Ascending aorta (tissue), 2 donors: ENCODE results near the gene CSK. TPM values are rescaled to one million over a fixed set of nuclear protein-coding genes. Genes with fewer than 3 reads are reported as not detected.

Source experiments
- DNase-seq, 2 donors: peaks; one replicate each; pipeline ENCODE4 v3.0.0-alpha.2; 2019; ENCODE audit warnings: low spot score in 2 of 2
- H3K27ac ChIP-seq, 2 donors: fragments of 200-600 bp; sonication (generic); one replicate each; pipeline ENCODE4 v1.5.1; 2016 to 2017; ENCODE audit warnings: mild to moderate bottlenecking in 1 of 2
- H3K27me3 ChIP-seq: fragments of 200-600 bp; sonication (generic); one replicate; pipeline ENCODE4 v1.5.1; 2017
- H3K36me3 ChIP-seq, 2 donors: fragments of 200-600 bp; sonication (generic); one replicate each; pipeline ENCODE4 v1.5.1; 2016
- H3K4me1 ChIP-seq, 2 donors: fragments of 200-600 bp; sonication (generic); one replicate each; pipeline ENCODE4 v1.5.1; 2016 to 2017; ENCODE audit warnings: mild to moderate bottlenecking in 1 of 2
- H3K4me3 ChIP-seq, 2 donors: fragments of 200-600 bp; sonication (generic); one replicate each; pipeline ENCODE4 v1.5.1; 2016 to 2017; ENCODE audit warnings: mild to moderate bottlenecking in 1 of 2
- H3K9me3 ChIP-seq, 2 donors: fragments of 200-600 bp; sonication (generic); one replicate each; pipeline ENCODE4 v1.5.1; 2016
- intact Hi-C: fragments of 100-400 bp; cut with DNase I; formaldehyde crosslinking; loops from one replicate; pipeline ENCODE4 v1.15.1; 2023
- total RNA-seq: library from RNA; depleted of rRNA; stranded (reverse); fragments of >200 nt; gene quantifications from one replicate; pipeline ENCODE4 v1.1.0, GENCODE V29; 2016
- TF ChIP-seq, protein P1 (sequence below), 3 experiments: fragments of 200-600 bp in 2 of 3; fragments of 450-650 bp in 1 of 3; sonication (generic) in 2 of 3; IDR thresholded peaks; one replicate each; pipeline ENCODE4 v1.5.1; 2016 to 2019; ENCODE audit warnings: antibody characterized with exemption in 3 of 3, mild to moderate bottlenecking in 1 of 3, moderate library complexity in 1 of 3

Gene CSK
- total RNA-seq, 1 donor from 2014 or later, result 31.0 TPM

DNA sequence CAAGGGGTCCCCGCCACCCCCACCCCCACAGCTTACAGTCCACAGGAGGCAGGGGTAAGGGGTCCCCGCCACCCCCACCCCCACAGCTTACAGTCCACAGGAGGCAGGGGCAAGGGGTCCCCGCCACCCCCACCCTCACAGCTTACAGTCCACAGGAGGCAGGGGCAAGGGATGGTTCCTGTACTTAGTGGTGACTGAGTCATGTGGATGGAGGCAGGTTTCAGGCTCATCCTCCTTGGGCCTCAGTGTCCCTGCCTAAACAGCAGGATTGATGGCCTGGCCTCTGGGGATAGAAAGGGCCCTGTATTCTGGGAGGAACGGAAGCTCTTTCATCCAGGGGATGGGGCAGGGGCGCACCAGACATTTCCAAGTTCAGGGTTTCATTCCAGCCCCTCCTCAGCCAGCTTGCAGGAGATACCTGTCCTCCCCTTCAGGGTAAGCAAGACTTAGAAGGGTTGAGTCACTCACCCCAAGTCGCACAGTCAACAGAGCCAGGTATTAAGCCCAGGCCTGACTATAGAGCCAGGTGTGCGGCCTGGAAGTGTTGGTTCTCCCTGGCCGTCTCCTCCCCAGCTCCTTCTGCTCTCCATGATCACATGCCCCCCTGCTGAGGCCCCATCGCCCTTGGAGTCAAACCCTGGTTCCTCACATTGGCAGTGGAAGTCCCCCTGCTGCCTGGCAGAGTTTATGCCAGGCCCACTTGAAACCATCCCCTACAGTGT, 12.5 kb downstream of the CSK start:
- intact Hi-C loops, result no loop called here
- H3K27ac ChIP-seq, result no peak overlapping the region
- TF ChIP-seq, protein P1, sequence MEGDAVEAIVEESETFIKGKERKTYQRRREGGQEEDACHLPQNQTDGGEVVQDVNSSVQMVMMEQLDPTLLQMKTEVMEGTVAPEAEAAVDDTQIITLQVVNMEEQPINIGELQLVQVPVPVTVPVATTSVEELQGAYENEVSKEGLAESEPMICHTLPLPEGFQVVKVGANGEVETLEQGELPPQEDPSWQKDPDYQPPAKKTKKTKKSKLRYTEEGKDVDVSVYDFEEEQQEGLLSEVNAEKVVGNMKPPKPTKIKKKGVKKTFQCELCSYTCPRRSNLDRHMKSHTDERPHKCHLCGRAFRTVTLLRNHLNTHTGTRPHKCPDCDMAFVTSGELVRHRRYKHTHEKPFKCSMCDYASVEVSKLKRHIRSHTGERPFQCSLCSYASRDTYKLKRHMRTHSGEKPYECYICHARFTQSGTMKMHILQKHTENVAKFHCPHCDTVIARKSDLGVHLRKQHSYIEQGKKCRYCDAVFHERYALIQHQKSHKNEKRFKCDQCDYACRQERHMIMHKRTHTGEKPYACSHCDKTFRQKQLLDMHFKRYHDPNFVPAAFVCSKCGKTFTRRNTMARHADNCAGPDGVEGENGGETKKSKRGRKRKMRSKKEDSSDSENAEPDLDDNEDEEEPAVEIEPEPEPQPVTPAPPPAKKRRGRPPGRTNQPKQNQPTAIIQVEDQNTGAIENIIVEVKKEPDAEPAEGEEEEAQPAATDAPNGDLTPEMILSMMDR (IDR thresholded peaks at IDR 0.05), result no peak
- DNase-seq, result no peak
- H3K36me3 ChIP-seq, result peaks cover 8 to 14% of the 10 kb centered on the region in 2 donors
- no peak overlapping the region for H3K4me3 ChIP-seq
- no peaks in the 10 kb centered on the region for H3K27me3 ChIP-seq
- peaks cover 11 to 14% of the 10 kb centered on the region in 2 donors for H3K4me1 ChIP-seq
- H3K9me3 ChIP-seq, result no peaks in the 10 kb centered on the region

DNA sequence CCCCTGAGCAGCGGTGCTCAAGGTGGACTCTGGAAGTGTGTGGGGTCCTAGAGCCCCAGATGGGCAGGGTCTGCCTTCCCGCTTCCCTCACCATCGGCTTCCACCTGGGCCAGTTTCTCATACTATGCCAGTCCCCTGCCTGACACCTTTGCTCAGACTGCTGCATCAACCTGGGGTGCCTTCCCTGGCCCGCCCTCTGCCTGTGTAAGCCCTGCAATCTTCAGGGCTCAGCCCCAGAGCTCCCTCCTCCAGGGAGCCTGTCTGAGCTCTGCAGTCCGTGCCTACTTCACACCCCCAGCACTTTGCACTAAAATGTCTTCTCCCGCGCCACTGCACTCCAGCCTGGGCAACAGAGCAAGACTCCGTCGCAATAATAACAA, 13.1 kb downstream of the CSK start:
- Histone ChIP-seq H3K4me3 (no peak overlapping the region), H3K9me3 (no peaks in the 10 kb centered on the region), H3K36me3 (peaks cover 9 to 16% of the 10 kb centered on the region in 2 donors), H3K27ac (no peak overlapping the region), H3K27me3 (no peaks in the 10 kb centered on the region), H3K4me1 (peaks cover 6 to 8% of the 10 kb centered on the region in 2 donors)
- intact Hi-C loops, result no loop called here
- no peak for DNase-seq
- TF ChIP-seq, protein P1 (IDR thresholded peaks at IDR 0.05), result no peak

DNA sequence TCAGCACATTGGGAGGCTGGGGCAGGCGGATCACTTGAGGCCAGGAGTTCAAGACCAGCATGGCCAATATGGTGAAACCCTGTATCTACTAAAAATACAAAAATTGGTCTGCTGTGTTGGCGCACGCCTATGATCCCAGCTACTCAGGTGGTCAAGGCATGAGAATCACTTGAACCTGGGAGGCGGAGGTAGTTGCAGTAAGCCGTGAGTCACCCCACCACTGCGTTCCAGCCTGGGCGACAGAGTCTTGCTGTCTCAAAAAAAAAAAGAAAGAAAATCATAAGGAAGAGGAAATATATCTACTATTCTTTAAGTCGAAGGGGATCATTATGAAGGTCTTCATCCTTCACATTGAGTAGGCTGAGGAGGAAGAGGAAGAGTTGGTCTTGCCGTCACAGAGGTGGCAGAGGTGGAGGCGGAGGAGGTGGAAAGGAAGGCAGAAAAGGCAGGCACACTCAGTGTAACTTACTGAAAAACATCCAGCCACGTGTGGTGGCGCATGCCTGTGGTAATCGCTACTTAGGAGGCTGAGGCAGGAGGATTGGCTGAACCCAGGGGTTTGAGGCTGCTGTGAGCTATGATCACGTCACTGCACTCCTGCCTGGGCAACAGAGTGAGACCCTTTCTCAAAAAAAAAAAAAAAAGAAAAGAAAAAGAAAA, 14.2 kb downstream of the CSK start:
- intact Hi-C loops, result no loop called here

DNA sequence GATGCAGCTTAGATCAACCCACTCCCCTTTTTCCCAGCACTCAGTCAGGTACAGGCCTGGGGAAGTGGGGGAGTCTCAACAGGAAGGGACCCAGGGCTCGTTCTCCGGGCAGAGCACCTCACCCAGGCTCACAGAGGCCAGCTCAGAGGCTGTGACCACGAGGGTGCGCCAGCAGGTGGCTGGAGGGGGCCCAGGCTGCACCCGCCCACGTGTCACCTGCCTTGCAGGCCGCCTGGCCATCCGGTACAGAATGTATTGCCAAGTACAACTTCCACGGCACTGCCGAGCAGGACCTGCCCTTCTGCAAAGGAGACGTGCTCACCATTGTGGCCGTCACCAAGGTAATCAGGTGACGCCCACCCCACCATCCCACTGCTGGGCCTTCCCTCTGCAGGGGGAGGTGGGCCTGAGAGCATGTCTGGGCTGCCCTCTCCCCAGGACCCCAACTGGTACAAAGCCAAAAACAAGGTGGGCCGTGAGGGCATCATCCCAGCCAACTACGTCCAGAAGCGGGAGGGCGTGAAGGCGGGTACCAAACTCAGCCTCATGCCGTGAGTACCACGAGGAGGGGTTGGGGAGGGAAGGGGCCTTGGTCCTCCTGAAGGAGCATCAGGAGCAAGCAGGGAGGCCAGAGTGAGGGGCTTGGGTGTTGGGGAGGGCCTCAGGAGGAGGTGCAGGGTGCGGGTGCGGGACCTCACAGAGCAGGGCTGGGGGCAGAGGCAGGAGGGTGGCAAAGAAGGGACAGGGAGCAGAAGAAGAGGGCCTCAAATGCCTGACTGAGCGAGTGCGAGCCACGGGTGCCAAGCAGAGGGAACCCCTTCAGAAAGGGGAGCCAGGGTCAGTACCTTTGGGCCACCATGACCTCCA, 16.7 kb downstream of the CSK start:
- H3K27ac ChIP-seq, result no peak overlapping the region
- intact Hi-C loops, result no loop called here
- H3K9me3 ChIP-seq, result no peaks in the 10 kb centered on the region
- peaks cover 39 to 49% of the 10 kb centered on the region in 2 donors for H3K36me3 ChIP-seq
- H3K4me1 ChIP-seq, result no peaks in the 10 kb centered on the region
- no peaks in the 10 kb centered on the region for H3K27me3 ChIP-seq
- H3K4me3 ChIP-seq, result no peak overlapping the region
- TF ChIP-seq, protein P1 (IDR thresholded peaks at IDR 0.05), result no peak
- no peak for DNase-seq

More for the DNA sequence above, 14.2 kb downstream of the CSK start:
- Histone ChIP-seq H3K4me3 (no peak overlapping the region), H3K4me1 (peaks cover 0 to 3% of the 10 kb centered on the region in 2 donors), H3K27me3 (no peaks in the 10 kb centered on the region), H3K36me3 (peaks cover 17 to 24% of the 10 kb centered on the region in 2 donors), H3K27ac (no peak overlapping the region), H3K9me3 (no peaks in the 10 kb centered on the region)
- DNase-seq, result no peak
- TF ChIP-seq, protein P1 (IDR thresholded peaks at IDR 0.05), result no peak

DNA sequence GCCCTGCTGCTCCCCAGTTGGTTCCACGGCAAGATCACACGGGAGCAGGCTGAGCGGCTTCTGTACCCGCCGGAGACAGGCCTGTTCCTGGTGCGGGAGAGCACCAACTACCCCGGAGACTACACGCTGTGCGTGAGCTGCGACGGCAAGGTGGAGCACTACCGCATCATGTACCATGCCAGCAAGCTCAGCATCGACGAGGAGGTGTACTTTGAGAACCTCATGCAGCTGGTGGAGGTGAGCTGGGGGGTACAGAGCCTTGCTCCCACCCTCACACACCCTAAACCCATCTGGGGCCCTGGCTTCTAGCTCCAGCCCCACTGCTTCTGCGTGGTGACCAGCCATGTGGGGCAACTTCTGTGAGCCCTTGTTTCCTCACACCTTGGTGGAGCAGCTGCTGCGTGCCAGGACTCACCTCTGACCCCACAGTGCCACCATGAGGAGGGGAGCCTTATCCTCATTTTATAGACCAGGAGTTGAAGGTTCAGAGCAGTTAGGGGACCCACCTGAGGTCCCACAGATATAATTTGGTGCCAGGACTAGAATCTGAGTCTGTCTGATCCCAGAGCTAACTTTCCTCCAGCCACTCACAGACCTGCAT, 17.5 kb downstream of the CSK start:
- intact Hi-C loops, result no loop called here
- TF ChIP-seq, protein P1 (IDR thresholded peaks at IDR 0.05), result no peak
- Histone ChIP-seq H3K4me1 (no peaks in the 10 kb centered on the region), H3K36me3 (peaks cover 39 to 49% of the 10 kb centered on the region in 2 donors), H3K27me3 (no peaks in the 10 kb centered on the region), H3K4me3 (no peak overlapping the region), H3K27ac (no peak overlapping the region), H3K9me3 (no peaks in the 10 kb centered on the region)
- DNase-seq, result no peak
